Ascending aorta (tissue), 2 donors: ENCODE measurements around the gene MINDY4. TPM values are rescaled to one million over a fixed set of nuclear protein-coding genes. Genes with fewer than 3 reads are reported as not detected.

Source experiments
- DNase-seq, 2 donors: peaks; one replicate each; pipeline ENCODE4 v3.0.0-alpha.2; 2019; ENCODE audit warnings: low spot score in 2 of 2
- H3K27ac ChIP-seq, 2 donors: fragments of 200-600 bp; sonication (generic); one replicate each; pipeline ENCODE4 v1.5.1; 2016 to 2017; ENCODE audit warnings: mild to moderate bottlenecking in 1 of 2
- H3K27me3 ChIP-seq: fragments of 200-600 bp; sonication (generic); one replicate; pipeline ENCODE4 v1.5.1; 2017
- H3K36me3 ChIP-seq, 2 donors: fragments of 200-600 bp; sonication (generic); one replicate each; pipeline ENCODE4 v1.5.1; 2016
- H3K4me1 ChIP-seq, 2 donors: fragments of 200-600 bp; sonication (generic); one replicate each; pipeline ENCODE4 v1.5.1; 2016 to 2017; ENCODE audit warnings: mild to moderate bottlenecking in 1 of 2
- H3K4me3 ChIP-seq, 2 donors: fragments of 200-600 bp; sonication (generic); one replicate each; pipeline ENCODE4 v1.5.1; 2016 to 2017; ENCODE audit warnings: mild to moderate bottlenecking in 1 of 2
- H3K9me3 ChIP-seq, 2 donors: fragments of 200-600 bp; sonication (generic); one replicate each; pipeline ENCODE4 v1.5.1; 2016
- CTCF ChIP-seq, 3 experiments: fragments of 200-600 bp in 2 of 3; fragments of 450-650 bp in 1 of 3; sonication (generic) in 2 of 3; IDR thresholded peaks; one replicate each; pipeline ENCODE4 v1.5.1; 2016 to 2019; ENCODE audit warnings: antibody characterized with exemption in 3 of 3, mild to moderate bottlenecking in 1 of 3, moderate library complexity in 1 of 3
- intact Hi-C: fragments of 100-400 bp; cut with DNase I; formaldehyde crosslinking; loops from one replicate; pipeline ENCODE4 v1.15.1; 2023
- total RNA-seq: library from RNA; depleted of rRNA; stranded (reverse); fragments of >200 nt; gene quantifications from one replicate; pipeline ENCODE4 v1.1.0, GENCODE V29; 2016

The MINDY4 gene
- total RNA-seq, 1 donor from 2014 or later: 6.0 TPM

GRCh38 chr7:30859940-30860496, 88.8 kb downstream of the MINDY4 start:
- Histone ChIP-seq H3K4me3 (no peak overlapping the region), H3K27ac (no peak overlapping the region), H3K27me3 (no peaks in the 10 kb centered on the region), H3K4me1 (peaks cover 12 to 30% of the 10 kb centered on the region in 2 donors), H3K9me3 (no peaks in the 10 kb centered on the region), H3K36me3 (peaks cover 7 to 11% of the 10 kb centered on the region in 2 donors)
- intact Hi-C loops: no loop called here
- TF ChIP-seq CTCF (IDR thresholded peaks at IDR 0.05): no peak
- DNase-seq: no peak

DNA sequence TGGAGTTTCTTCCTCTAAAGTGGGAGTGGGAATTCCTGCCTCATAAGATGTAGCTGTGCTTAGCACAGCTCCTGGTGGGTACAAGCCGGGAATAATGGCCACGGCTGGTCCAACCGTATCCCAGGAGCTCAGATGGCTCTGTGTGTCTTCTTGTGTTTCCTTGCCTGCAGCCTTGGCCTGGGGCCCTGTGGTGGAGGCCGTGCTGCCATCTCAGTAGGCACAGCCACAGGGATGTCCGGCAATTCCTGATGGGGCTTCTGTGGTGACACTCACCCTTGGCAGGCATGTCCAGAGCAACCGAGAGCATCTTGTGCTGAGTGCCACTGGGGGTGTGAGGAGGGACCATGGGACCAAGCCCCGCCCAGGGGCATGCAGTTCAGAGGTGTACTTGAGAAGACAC, 90.4 kb downstream of the MINDY4 start:
- Histone ChIP-seq H3K27ac (peak overlapping the region; percentile 22 to 65), H3K27me3 (no peaks in the 10 kb centered on the region), H3K36me3 (peaks cover 7 to 11% of the 10 kb centered on the region in 2 donors), H3K9me3 (no peaks in the 10 kb centered on the region), H3K4me3 (no peak overlapping the region), H3K4me1 (peaks cover 11 to 24% of the 10 kb centered on the region in 2 donors)
- no peak for TF ChIP-seq CTCF (IDR thresholded peaks at IDR 0.05)
- intact Hi-C loops: no loop called here
- no peak for DNase-seq

GRCh38 chr7:30862995-30863705, 91.9 kb downstream of the MINDY4 start:
- Histone ChIP-seq H3K27me3 (no peaks in the 10 kb centered on the region), H3K9me3 (no peaks in the 10 kb centered on the region), H3K36me3 (peaks cover 7 to 11% of the 10 kb centered on the region in 2 donors), H3K4me3 (no peak overlapping the region), H3K4me1 (peaks cover 11 to 24% of the 10 kb centered on the region in 2 donors), H3K27ac (peak overlapping the region; percentile 65 to 66)
- intact Hi-C loops: no loop called here
- TF ChIP-seq CTCF (IDR thresholded peaks at IDR 0.05): no peak
- DNase-seq: no peak

- H3K4me1 ChIP-seq: peaks cover 11 to 24% of the 10 kb centered on the region in 2 donors
- intact Hi-C loops: loop anchor here (2.0 kb wide), 1 partner anchor 25 kb away; no protein-coding TSS in a partner anchor
- H3K36me3 ChIP-seq: peaks cover 6 to 11% of the 10 kb centered on the region in 2 donors
- no peak for DNase-seq
- no peaks in the 10 kb centered on the region for H3K27me3 ChIP-seq
- no peak for TF ChIP-seq CTCF (IDR thresholded peaks at IDR 0.05)
- H3K27ac ChIP-seq: peak overlapping the region; percentile 65 to 66
- no peaks in the 10 kb centered on the region for H3K9me3 ChIP-seq
- H3K4me3 ChIP-seq: no peak overlapping the region
Observed at GRCh38 chr7:30863706-30864035, 92.5 kb downstream of the MINDY4 start.

- Histone ChIP-seq H3K27me3 (no peaks in the 10 kb centered on the region), H3K27ac (peak overlapping the region; percentile 65 to 66), H3K9me3 (no peaks in the 10 kb centered on the region), H3K36me3 (peaks cover 4 to 11% of the 10 kb centered on the region in 2 donors), H3K4me3 (no peak overlapping the region), H3K4me1 (peaks cover 11 to 24% of the 10 kb centered on the region in 2 donors)
- intact Hi-C loops: loop anchor here (2.0 kb wide), 1 partner anchor 25 kb away; no protein-coding TSS in a partner anchor
- DNase-seq: no peak
- no peak for TF ChIP-seq CTCF (IDR thresholded peaks at IDR 0.05)
Observed at GRCh38 chr7:30864101-30864500, 92.9 kb downstream of the MINDY4 start.
